Measurements from ENCODE around the gene MORN2.

MORN2 gene

GRCh38 chr2:38892819-38893218 is 17.0 kb downstream of the MORN2 start:
- no peak for DNase-seq (ENCODE audit: low spot score)

GRCh38 chr2:38898256-38898655 is 22.5 kb downstream of the MORN2 start:
- no peak for DNase-seq (ENCODE audit: low spot score)

GRCh38 chr2:38900726-38901125 is 24.9 kb downstream of the MORN2 start:
- no peak for DNase-seq (ENCODE audit: low spot score)

- no peak for DNase-seq (ENCODE audit: low spot score)
Measured at GRCh38 chr2:38905251-38905650, 29.5 kb downstream of the MORN2 start.

- DNase-seq (ENCODE audit: low spot score) = no peak
Measured at GRCh38 chr2:38907242-38907641, 31.5 kb downstream of the MORN2 start.

GRCh38 chr2:38907743-38908562 is 32.2 kb downstream of the MORN2 start:
- no peak for DNase-seq (ENCODE audit: low spot score)

- DNase-seq (ENCODE audit: low spot score) = no peak
Measured at GRCh38 chr2:38909872-38910271, 34.1 kb downstream of the MORN2 start.

- no peak for DNase-seq (ENCODE audit: low spot score)
Measured at GRCh38 chr2:38911191-38911590, 35.4 kb downstream of the MORN2 start.

- no peak for DNase-seq (ENCODE audit: low spot score)
Measured at GRCh38 chr2:38912619-38913018, 36.8 kb downstream of the MORN2 start.

GRCh38 chr2:38922389-38922788 is 46.6 kb downstream of the MORN2 start:
- no peak for DNase-seq (ENCODE audit: low spot score)

- no peak for DNase-seq (ENCODE audit: low spot score)
Measured at GRCh38 chr2:38922902-38923301, 47.1 kb downstream of the MORN2 start.

- no peak for DNase-seq (ENCODE audit: low spot score)
Measured at GRCh38 chr2:38925982-38926381, 50.2 kb downstream of the MORN2 start.

GRCh38 chr2:38930600-38930999 is 54.8 kb downstream of the MORN2 start:
- no peak for DNase-seq (ENCODE audit: low spot score)
